ENCODE data around the gene AK9. TPM values are rescaled to one million over a fixed set of nuclear protein-coding genes. Genes with fewer than 3 reads are reported as not detected.

Gene AK9
- total and polyA plus RNA-seq, 4 donors = 1.1 to 5.3 (median 3.8) TPM

DNA sequence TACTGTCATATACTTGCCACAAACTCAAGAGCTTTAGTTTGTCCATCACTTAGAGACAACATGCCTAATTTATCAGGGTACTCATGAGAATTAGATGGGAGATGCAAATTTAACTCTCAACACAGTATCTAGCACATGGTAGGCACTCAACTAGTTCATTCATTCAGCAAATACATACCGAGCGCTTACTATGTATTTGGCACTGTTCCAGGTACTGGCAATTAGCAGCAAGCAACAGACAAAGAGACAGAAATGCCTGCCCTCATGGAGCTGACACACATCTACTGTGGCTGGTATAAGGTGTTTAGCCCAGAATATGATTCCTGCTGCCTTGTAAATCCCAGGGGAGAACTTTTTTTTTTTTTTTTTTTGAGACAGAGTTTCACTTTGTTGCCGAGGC, 240.2 kb downstream of the AK9 start:
- Histone ChIP-seq H3K36me3 (ENCODE audit: control insufficient read depth in 4 of 4, insufficient read depth in 3 of 4, low read depth in 1 of 4, low read length in 3 of 4) (no peaks in the 10 kb centered on the region), H3K27ac (ENCODE audit: low read depth in 1 of 2, low read length in 2 of 2) (no peak overlapping the region)
- WGBS = 77% methylated on average over 3 of the region's 3 CpGs

GRCh38 chr6:109449795-109450673, 241.0 kb downstream of the AK9 start:
- no peak overlapping the region for H3K27ac ChIP-seq (ENCODE audit: low read depth in 1 of 2, low read length in 2 of 2)
- DNase-seq (ENCODE audit: low spot score) = no peak

More for the DNA sequence above, 240.2 kb downstream of the AK9 start:
- DNase-seq (ENCODE audit: low spot score) = no peak
- H3K4me1 ChIP-seq (ENCODE audit: control insufficient read depth in 4 of 4, insufficient read depth in 4 of 4, low read length in 3 of 4) = peaks cover 3 to 7% (median 5%) of the 10 kb centered on the region in 4 donors
- H3K4me3 ChIP-seq (ENCODE audit: low read depth in 1 of 3, low read length in 3 of 3) = no peak overlapping the region
- no peaks in the 10 kb centered on the region for H3K9me3 ChIP-seq (ENCODE audit: control insufficient read depth in 4 of 4, low read length in 3 of 4)
- TF ChIP-seq CTCF (IDR thresholded peaks at IDR 0.05; ENCODE audit: low read depth, low read length, missing input control) (no peak), YY1 (IDR thresholded peaks at IDR 0.05) (no peak), NR2F2 (IDR thresholded peaks at IDR 0.05) (no peak), FOXA2 (IDR thresholded peaks at IDR 0.05) (no peak), HNF4A (conservative IDR thresholded peaks at IDR 0.05) (no peak), RAD21 (IDR thresholded peaks at IDR 0.05) (no peak), JUND (IDR thresholded peaks at IDR 0.05) (no peak), GABPA (IDR thresholded peaks at IDR 0.05 in 1 of 2, conservative IDR thresholded peaks at IDR 0.05 in 1 of 2) (no peak), SP1 (IDR thresholded peaks at IDR 0.05) (no peak), HNF4G (IDR thresholded peaks at IDR 0.05) (no peak), FOXA1 (IDR thresholded peaks at IDR 0.05) (no peak), RXRA (IDR thresholded peaks at IDR 0.05) (no peak)
- no peaks in the 10 kb centered on the region for H3K27me3 ChIP-seq (ENCODE audit: control insufficient read depth in 4 of 4, insufficient read depth in 4 of 4, low read length in 3 of 4)
- H3K9ac ChIP-seq (ENCODE audit: low read depth in 1 of 2, low read length in 2 of 2) = no peak overlapping the region

DNA sequence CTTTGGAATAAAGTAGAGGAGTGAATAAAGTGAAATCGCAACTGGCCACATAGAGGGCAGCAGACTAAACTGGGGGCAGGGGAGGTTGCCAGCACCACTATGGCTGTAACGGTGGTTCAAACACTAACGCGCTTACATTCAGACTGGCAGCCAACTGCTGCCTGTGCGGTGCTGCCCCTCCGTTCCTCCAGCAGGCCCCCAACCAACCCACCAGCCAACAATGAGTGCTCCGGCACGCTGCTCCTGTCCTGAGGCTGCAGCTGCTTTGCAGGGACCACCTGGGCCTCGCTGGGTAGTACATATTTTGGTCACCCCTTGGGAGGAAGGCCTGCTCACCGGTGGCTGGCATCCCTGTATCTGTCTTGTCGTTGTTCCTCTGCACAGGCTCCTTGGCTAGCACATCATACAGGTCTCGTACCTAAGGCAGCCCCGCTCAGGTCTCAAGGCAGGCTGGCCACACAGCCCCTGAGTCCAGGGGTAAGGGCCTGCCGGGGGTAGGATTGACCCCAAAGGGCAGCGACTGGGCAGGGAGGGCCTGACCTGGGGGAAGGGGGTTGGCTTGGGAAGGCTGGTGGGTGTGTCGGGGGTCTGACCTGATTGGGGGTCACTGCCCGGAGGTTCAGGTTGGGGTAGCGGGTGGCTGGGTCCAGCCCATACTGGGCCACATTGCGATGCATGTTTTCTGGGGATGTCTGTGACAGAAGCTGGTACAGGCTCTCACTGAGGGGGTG, 241.8 kb downstream of the AK9 start:
- 84% methylated on average over 19 of the region's 19 CpGs for WGBS
- Histone ChIP-seq H3K4me1 (ENCODE audit: control insufficient read depth in 4 of 4, insufficient read depth in 4 of 4, low read length in 3 of 4) (no peaks in the 10 kb centered on the region), H3K9me3 (ENCODE audit: control insufficient read depth in 4 of 4, low read length in 3 of 4) (no peaks in the 10 kb centered on the region), H3K4me3 (ENCODE audit: low read depth in 1 of 3, low read length in 3 of 3) (no peak overlapping the region), H3K27ac (ENCODE audit: low read depth in 1 of 2, low read length in 2 of 2) (no peak overlapping the region), H3K36me3 (ENCODE audit: control insufficient read depth in 4 of 4, insufficient read depth in 3 of 4, low read depth in 1 of 4, low read length in 3 of 4) (peaks cover 0 to 3% (median under 1%) of the 10 kb centered on the region in 4 donors), H3K27me3 (ENCODE audit: control insufficient read depth in 4 of 4, insufficient read depth in 4 of 4, low read length in 3 of 4) (no peaks in the 10 kb centered on the region), H3K9ac (ENCODE audit: low read depth in 1 of 2, low read length in 2 of 2) (no peak overlapping the region)
- no peak for DNase-seq (ENCODE audit: low spot score)
- TF ChIP-seq RAD21 (IDR thresholded peaks at IDR 0.05) = no peak
- TF ChIP-seq ZBTB33 (IDR thresholded peaks at IDR 0.05) = no peak

More at GRCh38 chr6:109449795-109450673, 241.0 kb downstream of the AK9 start:
- H3K4me3 ChIP-seq (ENCODE audit: low read depth in 1 of 3, low read length in 3 of 3) = no peak overlapping the region
- no peak overlapping the region for H3K9ac ChIP-seq (ENCODE audit: low read depth in 1 of 2, low read length in 2 of 2)
- H3K36me3 ChIP-seq (ENCODE audit: control insufficient read depth in 4 of 4, insufficient read depth in 3 of 4, low read depth in 1 of 4, low read length in 3 of 4) = peaks cover 0 to 3% (median under 1%) of the 10 kb centered on the region in 4 donors
- H3K9me3 ChIP-seq (ENCODE audit: control insufficient read depth in 4 of 4, low read length in 3 of 4) = no peaks in the 10 kb centered on the region
- H3K27me3 ChIP-seq (ENCODE audit: control insufficient read depth in 4 of 4, insufficient read depth in 4 of 4, low read length in 3 of 4) = no peaks in the 10 kb centered on the region
- no peak for TF ChIP-seq ATF3 (IDR thresholded peaks at IDR 0.05)
- TF ChIP-seq HNF4A (conservative IDR thresholded peaks at IDR 0.05) = no peak
- H3K4me1 ChIP-seq (ENCODE audit: control insufficient read depth in 4 of 4, insufficient read depth in 4 of 4, low read length in 3 of 4) = peaks cover 0 to 1% (median under 1%) of the 10 kb centered on the region in 4 donors
- WGBS = 85% methylated on average over 16 of the region's 16 CpGs
